NCI-H146 (cell line): ENCODE results near the gene SGTA.

Experiments used
- DNase-seq: peaks from one replicate; lab custom pipeline; 2025; lab: John Stamatoyannopoulos, UW

The SGTA gene

DNA sequence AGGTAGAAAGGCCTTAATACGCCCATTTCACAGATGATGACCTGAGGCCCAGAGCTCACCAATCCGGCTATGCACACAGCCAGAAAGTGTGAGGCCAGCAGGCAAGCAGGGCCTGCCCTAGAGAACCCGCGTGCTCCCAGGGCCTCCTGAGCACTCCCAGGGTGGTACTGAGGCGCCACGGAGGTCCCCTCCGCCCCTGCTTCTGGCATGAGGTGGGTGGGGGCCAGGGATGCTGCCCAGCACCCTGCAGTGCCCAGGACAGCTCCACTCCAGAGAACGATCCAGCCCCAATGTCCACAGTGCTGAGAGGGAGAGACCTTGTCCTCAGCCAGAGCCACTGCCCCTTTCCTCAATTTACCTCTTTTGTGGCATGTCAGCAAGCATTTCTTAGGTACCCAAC is 13.9 kb downstream of the SGTA start:
- no peak for DNase-seq

DNA sequence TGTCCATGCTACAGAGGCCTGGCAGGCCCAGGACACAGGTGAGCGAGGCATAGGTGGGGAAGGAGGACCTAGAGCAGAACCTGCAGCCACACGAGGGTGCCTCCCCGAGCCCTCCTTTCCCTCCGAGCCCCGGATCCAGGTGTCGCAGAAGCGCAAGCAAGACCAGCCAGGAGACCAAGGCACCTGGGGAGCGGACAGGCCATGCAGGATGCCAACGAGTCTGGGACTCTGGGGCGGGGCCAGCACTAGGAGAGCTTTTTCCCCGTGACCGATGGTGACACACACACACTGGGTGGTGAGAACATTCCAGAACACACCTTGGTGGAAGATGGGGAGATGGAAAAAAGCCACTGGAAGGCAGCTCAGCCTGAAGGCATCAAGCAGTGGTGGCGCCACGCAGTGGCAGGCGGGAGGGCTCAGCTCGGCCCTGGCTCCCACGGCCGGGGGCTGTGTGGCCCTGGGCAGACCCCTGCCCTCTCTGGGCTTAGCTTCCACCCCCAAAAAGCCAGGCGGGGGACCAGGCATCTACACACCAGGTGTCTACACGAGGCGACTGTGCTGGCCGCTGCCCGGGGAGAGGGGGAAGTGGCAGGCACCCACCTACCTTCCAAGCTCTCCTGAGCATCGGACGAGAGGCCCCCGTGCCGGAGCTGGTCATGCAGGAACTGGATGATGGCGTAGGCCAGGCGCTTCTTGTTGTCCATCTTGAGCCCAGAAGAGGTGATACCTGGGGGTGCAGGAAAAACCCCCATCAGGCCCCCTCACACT is 14.5 kb downstream of the SGTA start:
- no peak for DNase-seq

DNA sequence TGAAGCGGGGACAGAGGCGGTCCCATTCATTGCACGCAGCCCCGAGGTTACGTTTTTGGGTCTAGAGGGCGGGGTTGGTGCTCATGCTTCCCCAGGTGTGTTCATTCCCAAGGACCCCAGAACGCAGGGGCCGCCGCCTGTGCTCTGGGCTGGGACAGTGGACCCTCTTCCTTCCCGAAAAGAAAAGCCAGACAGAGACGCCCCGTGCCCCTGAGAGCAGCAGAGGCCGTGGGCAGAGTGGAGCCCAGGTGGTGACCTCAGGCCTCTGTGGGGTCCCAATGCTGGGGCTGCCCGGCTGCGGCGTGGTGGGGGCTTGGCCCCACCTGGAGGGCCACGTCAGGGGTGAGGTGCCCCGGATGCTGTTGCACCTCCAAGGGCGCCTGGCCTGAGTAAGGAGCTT is 15.4 kb downstream of the SGTA start:
- DNase-seq, result no peak

DNA sequence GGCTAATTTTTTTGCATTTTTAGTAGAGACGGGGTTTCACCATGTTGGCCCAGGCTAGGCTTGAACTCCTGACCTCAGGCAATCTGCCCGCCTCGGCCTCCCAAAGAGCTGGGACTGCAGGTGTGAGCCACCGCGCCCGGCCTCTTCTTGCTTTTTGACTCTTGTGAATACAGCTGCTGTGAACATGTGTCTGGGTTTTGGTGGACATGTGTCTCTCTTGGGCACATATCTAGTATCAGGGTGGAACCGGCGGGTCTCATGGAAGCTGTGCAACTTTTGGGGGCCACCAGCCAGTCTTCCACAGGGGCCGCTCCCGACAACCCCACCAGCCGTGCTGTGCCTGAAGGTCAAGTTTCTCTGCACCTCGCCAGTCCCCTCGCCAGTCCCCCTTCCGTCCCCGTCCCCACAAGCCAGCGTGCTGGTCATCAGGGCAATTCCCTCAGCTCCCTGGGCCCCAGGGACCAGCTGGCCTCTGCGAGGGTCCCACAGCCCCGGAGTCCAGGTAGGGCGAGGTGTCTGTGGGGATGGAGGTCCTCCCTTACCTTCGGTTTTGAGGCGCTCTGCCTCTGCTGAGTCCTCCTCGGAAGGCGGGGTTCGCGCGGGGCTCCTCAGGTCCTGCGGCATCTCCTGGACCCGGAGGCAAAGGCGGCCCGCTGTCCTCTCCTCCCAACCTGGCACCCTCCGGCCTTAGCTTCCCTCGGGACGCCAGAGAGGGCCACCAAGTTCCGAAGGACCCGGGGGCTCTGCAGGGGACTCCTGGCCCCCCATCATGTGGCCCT is 16.3 kb downstream of the SGTA start:
- no peak for DNase-seq

DNA sequence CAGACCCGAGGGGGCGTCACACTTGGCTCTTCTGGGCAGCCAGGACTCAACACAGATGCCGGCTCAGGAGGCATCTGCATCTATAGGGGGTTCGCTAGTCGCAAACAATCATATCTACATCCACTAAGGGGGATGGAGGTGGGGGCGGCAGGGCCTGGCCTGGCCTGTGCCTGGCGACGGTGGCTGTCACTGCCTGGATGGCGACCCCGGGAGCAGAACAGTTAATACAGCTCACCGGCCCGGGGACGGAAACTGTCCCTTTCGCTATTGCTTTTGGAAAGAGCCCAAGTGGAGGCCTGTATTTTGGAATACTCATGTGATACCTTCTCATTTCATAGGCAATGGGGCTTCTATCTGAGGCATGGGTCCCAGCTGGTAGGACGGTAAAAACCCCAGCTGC is 17.7 kb downstream of the SGTA start:
- no peak for DNase-seq

DNA sequence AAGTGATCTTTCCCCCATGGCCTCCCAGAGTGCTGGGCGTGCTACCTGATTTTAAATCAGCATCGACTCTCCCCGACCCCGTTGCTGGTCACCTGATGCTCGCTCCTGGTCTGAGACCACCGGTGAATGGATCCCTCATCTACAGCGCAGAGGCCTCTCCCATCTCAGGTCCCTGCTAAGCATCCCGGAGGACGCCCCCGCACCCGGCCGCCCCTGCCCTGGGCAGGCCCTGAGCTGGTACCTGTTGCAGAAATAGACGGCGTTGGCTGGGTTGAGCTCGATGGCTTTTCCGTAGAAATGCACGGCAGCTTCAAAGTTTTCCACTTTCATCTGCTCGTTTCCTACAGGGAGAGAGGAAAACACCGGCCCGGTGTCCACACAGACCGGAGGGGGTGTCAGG is 18.1 kb downstream of the SGTA start:
- DNase-seq, result no peak

DNA sequence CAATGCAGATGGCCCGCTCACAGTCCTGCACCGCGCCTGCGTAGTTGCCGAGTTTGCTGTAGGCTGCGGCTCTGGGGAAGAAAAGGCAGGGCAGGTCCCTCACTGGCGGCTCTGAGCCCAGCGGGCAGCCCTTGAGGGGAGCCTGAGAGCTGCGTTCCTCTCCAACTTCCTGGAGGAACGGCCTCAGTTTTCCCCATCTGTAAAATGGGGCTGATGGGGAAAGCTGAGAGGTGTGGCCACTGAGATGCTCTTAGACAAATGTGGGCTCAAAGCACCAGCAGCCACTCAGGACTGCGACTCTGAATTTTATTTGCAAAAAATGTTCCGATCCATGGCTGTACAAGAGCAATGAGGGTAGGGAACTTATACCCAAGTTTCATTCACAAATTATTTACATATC is 19.4 kb downstream of the SGTA start:
- DNase-seq, result no peak

DNA sequence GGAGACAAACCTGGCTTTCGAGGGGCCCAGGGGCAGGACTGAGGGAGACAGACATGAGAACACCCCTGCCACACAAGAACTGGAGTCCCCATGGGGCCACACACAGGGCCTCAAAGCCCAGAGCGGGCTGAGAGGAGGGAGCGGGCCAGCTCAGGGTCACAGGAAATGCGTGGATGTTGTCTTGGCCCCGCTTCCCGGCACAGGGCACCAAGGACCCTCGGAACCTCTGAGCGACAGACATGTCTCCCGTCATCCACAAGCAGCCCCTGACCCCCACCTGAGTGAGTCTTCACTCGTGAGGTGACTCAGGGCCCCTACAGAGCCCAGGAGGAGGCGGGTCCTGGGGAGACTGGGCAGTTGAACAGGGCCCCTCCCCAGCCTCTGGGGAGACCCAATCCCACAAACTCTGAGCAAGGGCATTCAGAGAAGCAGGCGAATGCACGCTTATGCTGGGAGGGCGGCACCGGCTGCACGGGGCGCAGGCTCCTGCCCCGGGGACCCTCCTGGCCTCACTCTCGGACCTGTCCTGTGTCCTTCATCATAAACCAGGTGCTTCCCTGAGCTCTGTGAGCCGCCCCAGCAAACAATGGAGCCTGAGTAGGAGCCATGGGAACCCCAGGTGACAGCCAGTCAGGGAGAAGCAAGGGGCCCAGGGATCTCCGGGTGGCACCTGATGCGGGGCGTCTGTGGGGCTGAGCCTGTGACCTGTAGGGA is 20.1 kb downstream of the SGTA start:
- no peak for DNase-seq

DNA sequence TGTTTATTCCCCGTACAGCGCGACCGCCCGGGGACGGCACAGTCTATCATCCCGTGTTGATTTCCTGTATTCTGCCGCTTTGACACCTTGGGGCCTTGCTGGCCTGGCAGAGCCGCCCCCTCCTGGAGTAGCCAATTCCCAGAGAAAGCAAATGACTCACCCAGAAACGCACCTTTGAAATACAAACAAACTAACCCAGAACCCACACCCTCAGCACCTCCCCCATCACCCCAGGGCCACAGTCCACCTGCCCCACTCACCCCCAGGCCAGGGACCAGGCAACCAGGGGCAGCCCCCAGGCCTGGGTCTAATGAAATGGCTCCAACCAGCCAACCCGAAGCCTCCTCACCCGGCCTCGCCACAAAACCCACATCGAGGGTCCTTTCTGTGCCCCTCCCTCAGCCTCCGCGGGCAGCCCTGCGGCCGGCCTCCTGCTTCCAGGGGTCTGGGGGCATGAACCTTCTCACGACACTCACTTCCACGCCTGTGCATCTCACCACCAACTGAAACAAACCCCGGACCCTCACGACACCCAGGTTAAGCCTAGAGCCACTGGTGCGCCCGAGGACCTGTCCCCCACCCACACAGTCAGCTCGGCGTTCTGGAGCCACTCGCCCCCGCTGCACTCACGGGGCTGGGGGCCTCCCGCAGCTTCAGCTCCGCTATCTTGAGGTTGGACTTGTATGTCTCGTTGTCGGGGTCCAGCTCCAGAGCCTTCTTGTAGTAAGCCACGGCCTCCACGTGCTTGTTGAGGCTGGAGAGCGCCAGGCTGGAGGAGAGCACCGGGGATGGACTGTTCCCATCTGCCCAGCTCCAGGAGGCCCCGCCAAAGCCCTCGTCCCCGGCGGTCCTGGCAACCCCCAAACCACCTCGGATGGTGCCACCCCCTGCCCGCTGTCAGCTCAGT is 20.9 kb downstream of the SGTA start:
- no peak for DNase-seq

DNA sequence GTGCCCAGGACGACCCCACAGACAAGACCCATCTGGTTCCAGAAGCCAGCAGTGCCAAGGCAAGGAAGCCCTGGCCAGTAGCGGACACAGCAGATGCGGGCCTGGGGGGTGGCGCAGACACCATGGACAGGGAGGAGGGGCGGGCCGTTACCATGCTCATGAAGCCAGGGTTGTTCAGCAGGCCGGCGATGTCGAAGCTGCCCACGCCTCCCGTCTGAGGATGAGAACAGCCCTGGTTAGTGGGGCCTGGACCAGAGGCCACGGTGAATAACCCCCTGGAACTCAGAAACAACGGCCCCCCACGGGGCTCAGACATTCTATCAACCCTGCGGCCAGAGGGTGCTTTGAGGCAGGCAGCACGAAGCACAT is 21.8 kb downstream of the SGTA start:
- no peak for DNase-seq

DNA sequence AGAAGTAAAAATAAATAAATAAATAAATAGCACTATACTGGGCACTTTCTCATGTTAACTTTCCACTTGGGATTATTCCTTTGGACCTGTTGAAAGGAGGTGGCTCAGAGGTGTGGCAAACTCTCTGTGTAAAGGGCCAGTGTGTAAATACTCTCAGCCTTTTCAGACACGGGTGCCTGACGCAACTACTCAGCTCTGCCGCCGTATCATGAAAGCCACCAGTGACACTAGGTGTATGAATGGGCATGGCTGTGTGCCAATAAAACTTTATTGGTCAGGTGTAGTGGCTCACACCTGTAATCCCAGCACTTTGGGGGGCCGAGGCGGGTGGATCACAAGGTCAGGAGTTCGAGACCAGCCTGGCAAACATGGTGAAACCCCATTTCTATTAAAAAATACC is 23.1 kb downstream of the SGTA start:
- no peak for DNase-seq

DNA sequence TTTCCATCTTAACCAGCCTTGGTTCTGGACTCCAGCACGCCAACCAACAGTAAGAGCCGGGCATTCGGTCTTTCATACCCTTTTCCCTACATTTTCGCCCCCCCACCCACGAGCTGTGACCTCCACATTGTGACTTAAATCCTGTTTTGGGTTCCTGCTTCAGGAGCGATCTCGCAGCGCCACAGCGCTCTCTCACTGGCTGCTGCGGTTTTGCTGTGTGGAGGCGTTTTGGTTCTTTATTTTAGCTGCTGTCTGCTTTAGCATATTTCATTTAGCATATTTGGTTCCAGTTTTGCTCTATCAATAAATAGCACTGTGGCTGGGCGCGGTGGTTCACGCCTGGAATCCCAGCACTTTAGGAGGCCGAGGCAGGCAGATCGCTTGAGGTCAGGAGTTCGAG is 23.7 kb downstream of the SGTA start:
- no peak for DNase-seq

DNA sequence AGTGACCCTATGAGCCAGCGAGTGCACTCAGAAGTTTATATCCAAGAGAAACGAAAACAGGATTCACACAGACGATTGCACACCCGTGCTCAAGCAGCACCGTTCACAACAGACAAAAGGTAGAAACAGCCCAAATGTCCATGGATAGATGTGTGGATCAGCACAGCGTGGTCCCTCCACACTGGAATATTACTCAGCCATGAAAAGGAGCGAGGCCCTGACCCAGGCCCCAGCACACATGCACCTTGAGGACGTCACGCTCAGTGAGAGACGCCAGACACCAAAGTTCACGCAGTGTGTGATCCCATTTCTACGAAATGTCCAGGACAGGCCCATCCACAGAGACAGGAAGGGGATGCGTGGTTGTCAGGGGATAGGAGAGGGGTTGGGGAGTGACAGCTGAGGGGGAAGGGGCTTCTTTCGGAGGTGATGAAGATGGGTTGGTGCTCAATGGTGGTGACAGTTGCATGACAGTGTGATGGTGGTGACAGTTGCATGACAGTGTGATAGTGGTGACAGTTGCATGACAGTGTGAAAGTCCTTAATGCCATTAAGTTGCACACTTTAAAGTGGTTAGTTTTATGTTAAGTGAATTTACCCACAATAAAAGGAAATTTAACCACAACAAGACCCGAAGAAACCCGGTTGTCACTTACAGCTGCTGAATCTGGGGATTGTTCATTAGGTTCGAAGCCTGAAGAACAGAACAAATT is 24.3 kb downstream of the SGTA start:
- no peak for DNase-seq

DNA sequence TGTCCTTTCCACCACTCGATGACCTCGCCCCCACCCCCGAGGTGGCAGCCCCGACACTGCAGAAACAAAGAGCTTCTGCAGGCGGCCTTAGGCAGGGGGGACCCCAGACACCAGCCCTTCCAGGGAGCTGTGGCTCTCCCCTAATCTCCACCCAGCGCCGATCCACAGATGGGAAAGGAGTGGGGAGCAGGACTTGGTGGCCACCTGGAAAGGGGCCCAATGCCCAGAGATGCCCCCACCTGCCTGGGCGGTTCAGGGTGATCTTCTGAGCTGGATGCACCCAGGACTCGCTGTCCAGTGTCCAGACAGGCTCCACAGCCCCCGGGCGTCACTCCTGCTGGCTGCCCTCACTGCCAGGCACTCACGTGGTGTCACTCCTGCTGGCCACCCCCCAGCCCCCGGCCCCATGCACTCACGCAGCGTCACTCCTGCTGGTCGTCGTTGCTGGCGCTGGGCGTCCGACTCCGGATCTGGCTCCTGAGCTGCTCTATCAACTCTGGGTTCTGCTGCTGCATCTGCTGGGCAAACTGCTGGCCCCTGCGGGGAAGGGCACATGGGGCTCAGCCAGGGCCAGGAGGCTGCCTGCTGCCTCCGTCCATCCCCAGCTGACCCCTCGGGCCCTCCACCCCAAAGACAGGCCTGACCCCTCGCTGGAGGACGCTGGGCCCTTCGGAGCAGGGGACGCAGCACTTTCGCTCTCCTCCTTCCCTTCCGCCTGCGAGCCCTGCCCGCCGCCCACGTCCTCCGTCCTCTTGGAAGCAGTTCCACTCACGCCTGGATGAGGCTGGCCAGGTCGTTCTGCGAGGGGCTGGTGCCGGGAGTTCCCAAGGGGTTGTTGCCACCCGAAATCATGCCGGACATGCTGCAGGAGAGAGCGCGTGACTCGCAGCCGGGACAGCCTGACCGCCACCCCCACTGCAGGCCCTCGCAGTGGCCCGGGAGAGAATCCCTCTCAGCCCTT is 25.9 kb downstream of the SGTA start:
- no peak for DNase-seq

DNA sequence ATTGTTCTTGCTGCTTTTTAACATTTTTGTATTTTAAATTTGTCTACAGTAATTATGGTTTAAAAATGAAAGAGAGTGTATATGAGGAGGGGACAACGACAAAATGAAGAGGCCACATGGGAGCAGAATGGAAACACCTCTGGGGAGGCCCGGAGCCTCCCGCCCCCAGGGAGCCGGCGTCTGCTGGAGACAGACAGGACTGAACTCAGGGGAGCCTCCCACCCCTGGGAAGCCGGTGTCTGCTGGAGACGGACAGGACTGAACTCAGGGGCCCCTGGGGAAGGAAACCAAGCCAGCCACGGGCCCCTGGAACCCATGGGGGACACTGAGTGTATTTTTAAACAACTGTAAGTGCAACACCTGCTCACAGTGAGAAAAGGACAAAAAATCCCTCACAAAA is 26.6 kb downstream of the SGTA start:
- no peak for DNase-seq

DNA sequence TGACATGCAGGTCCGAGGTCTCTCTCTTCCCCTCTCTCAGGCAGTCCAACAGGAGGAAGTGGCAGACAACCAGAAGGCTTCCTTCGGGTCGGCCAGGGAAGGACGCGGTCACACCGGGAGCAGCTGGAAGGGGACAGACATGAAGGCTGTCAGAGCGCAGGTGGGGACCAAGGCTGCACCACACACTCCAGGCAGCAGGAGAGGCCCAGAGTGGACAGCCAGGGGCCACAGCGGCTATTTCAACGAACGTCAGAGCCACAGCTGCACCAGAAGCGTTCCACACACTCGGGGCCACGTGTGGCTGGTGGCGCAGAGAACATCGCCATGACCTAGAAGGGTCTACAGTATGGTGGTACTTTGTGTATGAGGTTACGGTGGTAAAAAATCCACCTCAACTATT is 27.3 kb downstream of the SGTA start:
- DNase-seq, result no peak

DNA sequence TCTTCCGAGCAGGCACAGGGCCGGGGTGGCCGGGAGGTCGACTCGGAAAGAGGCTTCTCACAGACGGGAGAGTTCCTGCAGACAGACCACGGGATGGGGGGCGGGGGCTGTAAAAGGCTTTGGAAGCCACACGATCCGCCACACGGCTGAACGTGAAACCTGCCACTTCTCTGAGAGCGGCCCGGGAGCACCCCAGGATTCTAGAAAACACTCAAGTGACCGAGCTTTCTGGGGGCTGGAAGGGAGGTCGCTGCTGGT is 27.7 kb downstream of the SGTA start:
- DNase-seq, result no peak

DNA sequence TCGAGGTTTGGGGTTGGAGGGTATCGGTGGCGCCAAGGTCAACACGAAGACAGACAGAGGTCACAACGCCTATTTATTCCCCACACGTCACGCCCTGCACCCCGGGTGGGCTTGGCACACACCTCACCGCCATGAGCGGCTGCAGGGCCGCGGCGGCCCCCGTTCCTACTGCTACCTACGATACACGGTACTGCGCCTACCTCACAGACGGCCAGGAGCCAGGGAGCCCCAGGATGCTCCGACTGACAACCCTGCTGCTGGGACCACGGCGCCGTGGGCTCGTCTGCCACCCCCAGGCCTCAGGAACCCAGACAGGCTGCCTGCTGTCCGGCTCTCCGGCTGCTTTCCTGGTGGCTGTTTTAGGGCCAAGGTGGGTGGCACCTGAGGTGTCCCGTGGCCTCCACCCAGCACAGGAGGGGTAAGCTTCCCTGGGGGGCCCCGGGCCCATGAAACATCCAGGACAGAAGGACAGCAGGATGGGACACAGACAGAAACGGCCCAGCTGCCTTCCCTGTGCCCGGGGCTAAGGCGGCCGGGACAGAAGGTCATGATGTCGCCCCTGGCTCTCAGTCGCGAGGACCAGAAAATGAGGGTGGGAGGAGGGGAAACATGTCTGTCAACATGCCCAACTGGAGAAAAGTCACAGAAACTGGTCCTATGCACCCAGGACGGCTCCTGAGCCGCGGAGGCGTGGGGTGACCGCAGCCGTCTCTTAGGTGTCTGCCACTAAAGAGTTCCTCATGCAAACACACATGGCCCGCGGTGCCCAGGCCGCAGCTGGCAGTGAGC is 28.2 kb downstream of the SGTA start:
- DNase-seq, result no peak

DNA sequence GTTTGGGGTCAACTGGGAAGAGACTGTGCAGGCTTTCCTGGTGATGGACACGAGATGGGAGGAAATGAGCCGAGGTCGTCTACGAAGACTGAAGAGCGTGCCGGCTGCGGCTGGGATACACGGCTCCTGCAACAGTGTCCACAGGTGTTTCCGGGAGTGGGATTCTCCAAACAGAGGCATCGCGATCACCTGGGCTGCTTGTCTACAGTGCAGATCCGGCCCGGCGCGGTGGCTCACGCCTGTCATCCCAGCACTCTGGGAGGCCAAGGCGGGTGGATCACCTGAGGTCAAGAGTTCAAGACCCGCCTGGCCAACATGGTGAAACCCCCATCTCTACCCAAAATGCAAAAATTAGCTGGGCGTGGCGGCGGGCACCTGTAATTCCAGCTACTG is 31.6 kb downstream of the SGTA start:
- DNase-seq, result no peak
